NCI-H2171 (cell line): Measurements from ENCODE around the gene GGCT.

Experiments used
- DNase-seq: peaks from one replicate; lab custom pipeline; 2025; lab: John Stamatoyannopoulos, UW

Gene GGCT

GRCh38 chr7:30478349-30479201 lies 26.1 kb downstream of the GGCT start, which contains the start of gene NOD1:
Gene NOD1, minus strand, starts transcription at chr7:30478784. Its CDS starts 21,863 bp downstream, at chr7:30456921.
- DNase-seq: peak; percentile 51

GRCh38 chr7:30476459-30477145 lies 28.0 kb downstream of the GGCT start:
- no peak for DNase-seq

GRCh38 chr7:30475580-30475979 lies 29.0 kb downstream of the GGCT start:
- DNase-seq: no peak

- DNase-seq: no peak
These were observed 29.7 kb downstream of the GGCT start for GRCh38 chr7:30474893-30475292.

- no peak for DNase-seq
These were observed 30.1 kb downstream of the GGCT start for GRCh38 chr7:30474485-30474884.

- no peak for DNase-seq
These were observed 30.7 kb downstream of the GGCT start for GRCh38 chr7:30473903-30474302.

GRCh38 chr7:30472784-30473775 lies 31.5 kb downstream of the GGCT start:
- DNase-seq: no peak

GRCh38 chr7:30472081-30472783 lies 32.4 kb downstream of the GGCT start:
- DNase-seq: no peak

- no peak for DNase-seq
These were observed 33.4 kb downstream of the GGCT start for GRCh38 chr7:30471205-30471604.

- DNase-seq: no peak
These were observed 33.9 kb downstream of the GGCT start for GRCh38 chr7:30470771-30471170.

- no peak for DNase-seq
These were observed 34.4 kb downstream of the GGCT start for GRCh38 chr7:30470163-30470770.

GRCh38 chr7:30469303-30469702 lies 35.3 kb downstream of the GGCT start:
- peak; percentile 17 for DNase-seq

- no peak for DNase-seq
These were observed 35.8 kb downstream of the GGCT start for GRCh38 chr7:30468791-30469190.

- no peak for DNase-seq
These were observed 36.6 kb downstream of the GGCT start for GRCh38 chr7:30468041-30468440.

- no peak for DNase-seq
These were observed 37.4 kb downstream of the GGCT start for GRCh38 chr7:30467271-30467670.

GRCh38 chr7:30466266-30466665 lies 38.4 kb downstream of the GGCT start:
- DNase-seq: no peak

GRCh38 chr7:30465811-30466180 lies 38.8 kb downstream of the GGCT start:
- no peak for DNase-seq

GRCh38 chr7:30465046-30465810 lies 39.4 kb downstream of the GGCT start:
- DNase-seq: no peak

GRCh38 chr7:30464231-30464671 lies 40.4 kb downstream of the GGCT start:
- no peak for DNase-seq
